GM18517 (cell line): ENCODE measurements around the gene TNRC6C.
"Not testable (repeated sequence)": the region's sequence is repeated elsewhere in the genome, so short reads cannot be mapped to it uniquely, and the experiment has no call there.

Source experiments
- ATAC-seq: cut with Tn5 transposase; IDR thresholded peaks from one replicate; pipeline ENCODE4 v1.9.1; 2021; ENCODE audit warnings: mild to moderate bottlenecking, moderate library complexity; ENCODE audit not compliant: unreplicated experiment

The TNRC6C gene

GRCh38 chr17:78133971-78134898 is 175.7 kb downstream of the TNRC6C start:
- ATAC-seq: no peak

- no peak for ATAC-seq
Observed at GRCh38 chr17:78134899-78135385, 176.4 kb downstream of the TNRC6C start.

- no peak for ATAC-seq
Observed at GRCh38 chr17:78135858-78136500, 177.5 kb downstream of the TNRC6C start.

GRCh38 chr17:78137392-78138203 is 179.1 kb downstream of the TNRC6C start:
- ATAC-seq: no peak

GRCh38 chr17:78138204-78139060 is 179.9 kb downstream of the TNRC6C start:
- no peak for ATAC-seq

GRCh38 chr17:78139861-78140168 is 181.3 kb downstream of the TNRC6C start:
- not testable (repeated sequence) for ATAC-seq

GRCh38 chr17:78140169-78141051 is 181.9 kb downstream of the TNRC6C start:
- ATAC-seq: peak; percentile 62

- no peak for ATAC-seq
Observed at GRCh38 chr17:78141437-78142118, 183.1 kb downstream of the TNRC6C start.

GRCh38 chr17:78142119-78142861 is 183.8 kb downstream of the TNRC6C start:
- ATAC-seq: no peak

- ATAC-seq: no peak
Observed at GRCh38 chr17:78143214-78144146, 185.0 kb downstream of the TNRC6C start.

- ATAC-seq: no peak
Observed at GRCh38 chr17:78144147-78144719, 185.7 kb downstream of the TNRC6C start.

GRCh38 chr17:78144736-78145641 is 186.5 kb downstream of the TNRC6C start:
- no peak for ATAC-seq

GRCh38 chr17:78146471-78146869 is 188.0 kb downstream of the TNRC6C start:
- no peak for ATAC-seq

- ATAC-seq: no peak
Observed at GRCh38 chr17:78146881-78147280, 188.4 kb downstream of the TNRC6C start.

GRCh38 chr17:78147315-78147998 is 189.0 kb downstream of the TNRC6C start:
- no peak for ATAC-seq
